WTC11 (cell line): Measurements from ENCODE around the gene ZMYND8. TPM values are rescaled to one million over a fixed set of nuclear protein-coding genes. Genes with fewer than 3 reads are reported as not detected.

ENCODE experiments used
- ATAC-seq: fragments of 200-7000 bp; cut with Tn5 transposase; 2 replicates; pipeline ENCODE4 v1.10.0; 2021; ENCODE audit warnings: mild to moderate bottlenecking, moderate library complexity
- CTCF ChIA-PET: fragments of 300-600 bp; sonication (Branson Sonifier 250); formaldehyde crosslinking; loops from one replicate; lab custom pipeline; 2021; ENCODE audit warnings: antibody characterized with exemption; lab: Charles Lee
- POLR2A ChIA-PET: fragments of 350-600 bp; sonication (Branson Sonifier 250); formaldehyde crosslinking; loops from one replicate; lab custom pipeline; 2021; ENCODE audit warnings: antibody characterized with exemption; lab: Charles Lee
- DNase-seq: peaks from one replicate; pipeline ENCODE4 v3.0.0; 2021; ENCODE audit warnings: low spot score
- H3K27ac Mint-ChIP-seq: 2 replicates; pipeline ENCODE4 v1.8.0; 2021; ENCODE audit warnings: mixed read lengths
- H3K27me3 Mint-ChIP-seq: 2 replicates; pipeline ENCODE4 v1.8.0; 2021; ENCODE audit warnings: low read depth, mild to moderate bottlenecking, moderate library complexity, mixed read lengths
- H3K36me3 Mint-ChIP-seq: 2 replicates; pipeline ENCODE4 v1.8.0; 2021; ENCODE audit warnings: mixed read lengths
- H3K4me1 Mint-ChIP-seq: 2 replicates; pipeline ENCODE4 v1.8.0; 2022; ENCODE audit warnings: mixed read lengths
- H3K4me3 Mint-ChIP-seq: 2 replicates; pipeline ENCODE4 v1.8.0; 2021; ENCODE audit warnings: mild to moderate bottlenecking, moderate library complexity, mixed read lengths
- H3K9me3 Mint-ChIP-seq: 2 replicates; pipeline ENCODE4 v1.8.0; 2021; ENCODE audit warnings: mixed read lengths
- ATF1 ChIP-seq: sonication (generic); formaldehyde crosslinking; IDR thresholded peaks from 2 replicates; pipeline ENCODE4 v1.8.1; 2023; ENCODE audit warnings: mild to moderate bottlenecking, moderate library complexity, missing genetic modification reagents
- CBFB ChIP-seq: sonication (generic); formaldehyde crosslinking; IDR thresholded peaks from 2 replicates; pipeline ENCODE4 v1.8.1; 2022; ENCODE audit warnings: mild to moderate bottlenecking, low read depth, missing genetic modification reagents
- E2F1 ChIP-seq: sonication (generic); formaldehyde crosslinking; IDR thresholded peaks from 2 replicates; pipeline ENCODE4 v1.8.0; 2022; ENCODE audit warnings: mild to moderate bottlenecking, missing genetic modification reagents
- E2F4 ChIP-seq: sonication (generic); formaldehyde crosslinking; IDR thresholded peaks from 2 replicates; pipeline ENCODE4 v1.8.1; 2022; ENCODE audit warnings: low read depth, mild to moderate bottlenecking, moderate library complexity, missing genetic modification reagents, borderline replicate concordance
- ELF4 ChIP-seq: sonication (generic); formaldehyde crosslinking; IDR thresholded peaks from 2 replicates; pipeline ENCODE4 v1.8.1; 2022; ENCODE audit warnings: low read depth, mild to moderate bottlenecking, moderate library complexity, missing genetic modification reagents
- GTF2I ChIP-seq: fragments of 250-450 bp; sonication (Bioruptor Pico); conservative IDR thresholded peaks from 2 replicates; pipeline ENCODE4 v1.4.0; 2021; ENCODE audit warnings: mild to moderate bottlenecking
- HMGA2 ChIP-seq: fragments of 250-450 bp; sonication (Bioruptor Pico); IDR thresholded peaks from 2 replicates; pipeline ENCODE4 v1.4.0; 2021; ENCODE audit warnings: mild to moderate bottlenecking, moderate library complexity
- JUN ChIP-seq: sonication (generic); formaldehyde crosslinking; IDR thresholded peaks from 2 replicates; pipeline ENCODE4 v1.8.0; 2023; ENCODE audit warnings: mild to moderate bottlenecking, missing genetic modification reagents
- NFE2L1 ChIP-seq: sonication (generic); formaldehyde crosslinking; IDR thresholded peaks from 2 replicates; pipeline ENCODE4 v1.8.1; 2023; ENCODE audit warnings: missing genetic modification reagents
- NR1H2 ChIP-seq: sonication (generic); formaldehyde crosslinking; IDR thresholded peaks from 2 replicates; pipeline ENCODE4 v1.9.0; 2021; ENCODE audit warnings: mild to moderate bottlenecking, moderate library complexity, missing genetic modification reagents
- NR3C1 ChIP-seq: sonication (generic); formaldehyde crosslinking; conservative IDR thresholded peaks from 2 replicates; pipeline ENCODE4 v1.8.1; 2023; ENCODE audit warnings: low read depth, mild to moderate bottlenecking, missing genetic modification reagents
- PREB ChIP-seq: sonication (generic); formaldehyde crosslinking; IDR thresholded peaks from 2 replicates; pipeline ENCODE4 v1.8.1; 2022; ENCODE audit warnings: mild to moderate bottlenecking, missing genetic modification reagents, moderate library complexity, borderline replicate concordance
- SMAD4 ChIP-seq: sonication (generic); formaldehyde crosslinking; IDR thresholded peaks from 2 replicates; pipeline ENCODE4 v1.8.0; 2022; ENCODE audit warnings: mild to moderate bottlenecking, missing genetic modification reagents
- USF2 ChIP-seq: sonication (generic); formaldehyde crosslinking; IDR thresholded peaks from 2 replicates; pipeline ENCODE4 v1.8.1; 2023; ENCODE audit warnings: mild to moderate bottlenecking, missing genetic modification reagents, moderate library complexity
- ZNF121 ChIP-seq: sonication (generic); formaldehyde crosslinking; IDR thresholded peaks from 2 replicates; pipeline ENCODE4 v1.8.0; 2023; ENCODE audit warnings: missing genetic modification reagents
- ZSCAN18 ChIP-seq: fragments of 250-450 bp; sonication (Bioruptor Pico); IDR thresholded peaks from 2 replicates; pipeline ENCODE4 v2.1.2; 2022; ENCODE audit warnings: mild to moderate bottlenecking, moderate library complexity
- total RNA-seq: library from RNA; stranded (reverse); gene quantifications from 3 replicates; pipeline ENCODE4 v1.2.3, GENCODE V29; 2021

The ZMYND8 gene
- total RNA-seq, 1 experiment from 2014 or later: 114 TPM

- Mint-ChIP-seq H3K4me1 (no peaks in the 10 kb centered on the region), H3K9me3 (peaks cover 4% of the 10 kb centered on the region), H3K27ac (no peak overlapping the region), H3K27me3 (peaks cover 4% of the 10 kb centered on the region), H3K4me3 (no peak overlapping the region), H3K36me3 (peaks cover 3% of the 10 kb centered on the region)
- POLR2A ChIA-PET: no interaction called here
- ATAC-seq: no peak
- CTCF ChIA-PET: interaction anchor here (1.5 kb wide), 1 partner anchor 31 kb away, joined by 5 read pairs; no protein-coding TSS in a partner anchor
- no peak for TF ChIP-seq ELF4 (CRISPR knock-in tag)
- DNase-seq: no peak
Observed at GRCh38 chr20:47165376-47165865, 191.1 kb downstream of the ZMYND8 start.

GRCh38 chr20:47164140-47164539, 192.4 kb downstream of the ZMYND8 start:
- ChIA-PET POLR2A (no interaction called here), CTCF (interaction anchor here (0.6 to 1.7 kb wide), 2 partner anchors 11 to 974 kb away, joined by 5 read pairs; no protein-coding TSS in a partner anchor)
- Mint-ChIP-seq H3K27ac (no peak overlapping the region), H3K4me3 (no peak overlapping the region), H3K9me3 (peaks cover 4% of the 10 kb centered on the region), H3K4me1 (no peaks in the 10 kb centered on the region), H3K27me3 (peaks cover 4% of the 10 kb centered on the region), H3K36me3 (peaks cover 3% of the 10 kb centered on the region)
- DNase-seq (no peak), ATAC-seq (no peak)
- TF ChIP-seq PREB (CRISPR knock-in tag) (no peak), USF2 (CRISPR knock-in tag) (no peak), E2F4 (CRISPR knock-in tag) (no peak), HMGA2 (CRISPR knock-in tag) (no peak), ATF1 (no peak), E2F1 (CRISPR knock-in tag) (no peak), GTF2I (CRISPR knock-in tag) (no peak), NR3C1 (no peak), NR1H2 (CRISPR knock-in tag) (no peak)

- CTCF ChIA-PET: no interaction called here
- Mint-ChIP-seq H3K27ac (no peak overlapping the region), H3K27me3 (no peaks in the 10 kb centered on the region; the same call in 1 of the 2 replicates), H3K9me3 (peaks cover 4% of the 10 kb centered on the region), H3K4me1 (no peaks in the 10 kb centered on the region), H3K36me3 (peaks cover 3% of the 10 kb centered on the region), H3K4me3 (no peak overlapping the region)
- POLR2A ChIA-PET: no interaction called here
- DNase-seq (no peak), ATAC-seq (no peak)
- TF ChIP-seq PREB (CRISPR knock-in tag) (no peak), JUN (CRISPR knock-in tag) (no peak), CBFB (no peak), NFE2L1 (no peak), ZNF121 (no peak), ZSCAN18 (CRISPR knock-in tag) (no peak), SMAD4 (CRISPR knock-in tag) (no peak)
Observed at GRCh38 chr20:47161411-47161810, 195.1 kb downstream of the ZMYND8 start.
